Ascending aorta (tissue), 2 donors: ENCODE data around the gene PTPN18. TPM values are rescaled to one million over a fixed set of nuclear protein-coding genes. Genes with fewer than 3 reads are reported as not detected.
A peak's percentile ranks its signal among the peaks of the same experiment; 100 is the strongest.
"Not testable (repeated sequence)": the region's sequence is repeated elsewhere in the genome, so short reads cannot be mapped to it uniquely, and the experiment has no call there.

Experiments used
- DNase-seq, 2 donors: peaks; one replicate each; pipeline ENCODE4 v3.0.0-alpha.2; 2019; ENCODE audit warnings: low spot score in 2 of 2
- H3K27ac ChIP-seq, 2 donors: fragments of 200-600 bp; sonication (generic); one replicate each; pipeline ENCODE4 v1.5.1; 2016 to 2017; ENCODE audit warnings: mild to moderate bottlenecking in 1 of 2
- H3K27me3 ChIP-seq: fragments of 200-600 bp; sonication (generic); one replicate; pipeline ENCODE4 v1.5.1; 2017
- H3K36me3 ChIP-seq, 2 donors: fragments of 200-600 bp; sonication (generic); one replicate each; pipeline ENCODE4 v1.5.1; 2016
- H3K4me1 ChIP-seq, 2 donors: fragments of 200-600 bp; sonication (generic); one replicate each; pipeline ENCODE4 v1.5.1; 2016 to 2017; ENCODE audit warnings: mild to moderate bottlenecking in 1 of 2
- H3K4me3 ChIP-seq, 2 donors: fragments of 200-600 bp; sonication (generic); one replicate each; pipeline ENCODE4 v1.5.1; 2016 to 2017; ENCODE audit warnings: mild to moderate bottlenecking in 1 of 2
- H3K9me3 ChIP-seq, 2 donors: fragments of 200-600 bp; sonication (generic); one replicate each; pipeline ENCODE4 v1.5.1; 2016
- intact Hi-C: fragments of 100-400 bp; cut with DNase I; formaldehyde crosslinking; loops from one replicate; pipeline ENCODE4 v1.15.1; 2023
- total RNA-seq: library from RNA; depleted of rRNA; stranded (reverse); fragments of >200 nt; gene quantifications from one replicate; pipeline ENCODE4 v1.1.0, GENCODE V29; 2016
- TF ChIP-seq, protein P1 (sequence below), 3 experiments: fragments of 200-600 bp in 2 of 3; fragments of 450-650 bp in 1 of 3; sonication (generic) in 2 of 3; IDR thresholded peaks; one replicate each; pipeline ENCODE4 v1.5.1; 2016 to 2019; ENCODE audit warnings: antibody characterized with exemption in 3 of 3, mild to moderate bottlenecking in 1 of 3, moderate library complexity in 1 of 3

Gene PTPN18
- total RNA-seq, 1 donor from 2014 or later, result 21.0 TPM

DNA sequence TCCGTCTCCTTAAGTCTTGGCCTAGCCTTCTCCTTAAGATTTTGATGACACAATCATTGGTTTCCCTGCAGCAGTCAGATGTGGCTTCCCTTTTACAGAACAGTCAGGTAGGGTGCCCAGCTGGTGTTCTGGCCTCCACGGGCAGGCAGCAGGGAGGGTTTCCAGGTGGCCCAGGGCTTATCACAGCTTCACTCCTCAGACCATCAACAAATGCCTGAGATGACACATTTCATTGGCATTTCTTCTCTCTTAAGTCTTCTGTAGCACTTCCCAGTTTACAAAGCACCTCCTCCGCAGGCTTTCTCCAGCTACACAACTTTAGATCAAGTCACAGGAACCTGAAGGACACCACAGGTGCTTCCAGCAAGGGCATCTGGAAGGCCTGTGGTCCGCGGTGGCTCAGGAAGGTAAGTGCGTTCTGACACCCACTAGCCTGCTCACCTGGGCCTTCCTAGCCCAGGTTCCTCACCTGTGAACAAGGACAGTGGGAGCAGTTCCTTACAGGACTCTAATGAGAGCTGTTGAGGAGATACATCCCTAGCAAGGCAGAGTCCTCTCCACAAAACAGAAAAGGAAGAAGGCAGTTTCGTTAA, 37.6 kb downstream of the PTPN18 start:
- TF ChIP-seq, protein P1, sequence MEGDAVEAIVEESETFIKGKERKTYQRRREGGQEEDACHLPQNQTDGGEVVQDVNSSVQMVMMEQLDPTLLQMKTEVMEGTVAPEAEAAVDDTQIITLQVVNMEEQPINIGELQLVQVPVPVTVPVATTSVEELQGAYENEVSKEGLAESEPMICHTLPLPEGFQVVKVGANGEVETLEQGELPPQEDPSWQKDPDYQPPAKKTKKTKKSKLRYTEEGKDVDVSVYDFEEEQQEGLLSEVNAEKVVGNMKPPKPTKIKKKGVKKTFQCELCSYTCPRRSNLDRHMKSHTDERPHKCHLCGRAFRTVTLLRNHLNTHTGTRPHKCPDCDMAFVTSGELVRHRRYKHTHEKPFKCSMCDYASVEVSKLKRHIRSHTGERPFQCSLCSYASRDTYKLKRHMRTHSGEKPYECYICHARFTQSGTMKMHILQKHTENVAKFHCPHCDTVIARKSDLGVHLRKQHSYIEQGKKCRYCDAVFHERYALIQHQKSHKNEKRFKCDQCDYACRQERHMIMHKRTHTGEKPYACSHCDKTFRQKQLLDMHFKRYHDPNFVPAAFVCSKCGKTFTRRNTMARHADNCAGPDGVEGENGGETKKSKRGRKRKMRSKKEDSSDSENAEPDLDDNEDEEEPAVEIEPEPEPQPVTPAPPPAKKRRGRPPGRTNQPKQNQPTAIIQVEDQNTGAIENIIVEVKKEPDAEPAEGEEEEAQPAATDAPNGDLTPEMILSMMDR (IDR thresholded peaks at IDR 0.05), result no peak
- H3K27me3 ChIP-seq, result no peaks in the 10 kb centered on the region
- DNase-seq, result peak in 1 of 2 donors; percentile 40

DNA sequence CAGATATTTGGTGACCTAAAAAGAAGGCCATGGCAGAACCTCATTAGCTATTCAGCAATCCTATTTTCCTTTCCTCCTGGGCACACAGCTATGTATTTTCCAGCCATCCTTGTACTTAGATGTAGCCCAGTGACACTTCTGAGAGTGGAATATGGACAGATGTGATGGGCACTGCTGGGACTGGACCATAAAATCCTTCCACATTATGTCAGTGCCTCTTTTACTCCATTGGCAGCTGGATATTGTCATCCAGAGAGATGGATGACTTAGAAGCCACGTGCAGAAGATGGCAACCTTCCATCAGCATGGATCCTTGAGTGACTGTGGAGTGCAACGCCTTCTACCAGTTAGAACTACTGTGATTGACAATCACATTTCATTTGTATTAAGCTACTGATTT, 50.4 kb downstream of the PTPN18 start:
- H3K4me1 ChIP-seq, H3K36me3 ChIP-seq, intact Hi-C loops, H3K9me3 ChIP-seq, H3K27me3 ChIP-seq, H3K27ac ChIP-seq, DNase-seq, H3K4me3 ChIP-seq: not testable (repeated sequence)

More for the DNA sequence above, 37.6 kb downstream of the PTPN18 start:
- intact Hi-C loops, result no loop called here
- Histone ChIP-seq H3K4me3 (no peak overlapping the region), H3K9me3 (no peaks in the 10 kb centered on the region), H3K4me1 (peaks cover 0 to 9% of the 10 kb centered on the region in 2 donors), H3K36me3 (no peaks in the 10 kb centered on the region), H3K27ac (no peak overlapping the region)

DNA sequence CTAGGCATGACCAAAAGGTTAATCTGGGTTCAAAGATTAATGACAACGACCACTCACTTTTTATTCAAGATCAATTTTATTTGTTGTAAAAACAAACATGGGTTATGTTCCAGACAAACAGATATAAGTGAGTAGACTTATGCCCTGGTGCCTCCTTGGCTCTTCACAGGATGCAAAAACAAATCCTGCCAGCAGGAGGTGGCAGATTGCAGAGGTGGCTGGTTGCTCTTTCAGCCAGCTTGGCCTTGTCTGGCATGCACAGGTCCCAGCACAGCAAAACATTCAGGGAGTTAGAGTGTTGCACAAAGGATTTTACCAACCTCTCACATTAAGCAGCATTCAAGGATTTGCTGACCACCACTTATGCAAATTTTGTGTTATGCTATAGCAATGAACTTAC, 60.8 kb downstream of the PTPN18 start:
- H3K4me1 ChIP-seq, intact Hi-C loops, H3K27ac ChIP-seq, DNase-seq, H3K9me3 ChIP-seq, H3K4me3 ChIP-seq, H3K27me3 ChIP-seq, H3K36me3 ChIP-seq: not testable (repeated sequence)

DNA sequence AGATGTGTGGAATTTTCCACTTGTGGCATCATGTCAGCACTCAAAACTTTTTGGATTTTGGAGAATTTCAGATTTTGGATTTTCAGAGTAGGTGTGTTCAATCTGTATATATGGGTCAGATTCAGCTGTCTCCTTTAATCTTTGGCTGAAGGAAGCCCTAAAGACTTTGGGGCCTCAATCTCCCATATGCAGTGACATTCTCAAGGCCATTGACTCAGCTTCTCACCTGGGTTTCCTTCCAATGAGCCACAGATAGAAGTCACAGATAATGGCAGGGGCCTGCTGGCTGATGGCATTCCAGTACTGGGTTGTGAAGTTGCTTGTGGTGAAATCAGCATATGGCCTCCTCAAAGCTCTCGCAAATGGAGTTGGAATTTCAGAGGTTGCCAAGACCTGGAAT, 63.0 kb downstream of the PTPN18 start:
- DNase-seq, H3K4me1 ChIP-seq, intact Hi-C loops, H3K27me3 ChIP-seq, H3K4me3 ChIP-seq, H3K27ac ChIP-seq, H3K36me3 ChIP-seq, H3K9me3 ChIP-seq: not testable (repeated sequence)

Other genes starting within 250 kb of the PTPN18 start
- gene POTEF, start 226.8 kb upstream of the PTPN18 start, total RNA-seq, result not detected
- gene CCDC74B, start 210.9 kb upstream of the PTPN18 start, total RNA-seq, result 2.3 TPM
- gene SMPD4, start 174.5 kb upstream of the PTPN18 start, total RNA-seq, result 185 TPM
- gene MZT2B, start 173.8 kb upstream of the PTPN18 start, total RNA-seq, result 239 TPM
- gene TUBA3E, start 157.6 kb upstream of the PTPN18 start, total RNA-seq, result not detected
- gene IMP4, start 13.2 kb upstream of the PTPN18 start, total RNA-seq, result 97.9 TPM
- gene POTEI, start 153.3 kb downstream of the PTPN18 start, total RNA-seq, result not detected
- not detected for gene CFC1B, start 165.2 kb downstream of the PTPN18 start, total RNA-seq
- gene CFC1, start 243.5 kb downstream of the PTPN18 start, total RNA-seq, result not detected